ENCODE results near the gene ISG20. TPM values are rescaled to one million over a fixed set of nuclear protein-coding genes. Genes with fewer than 3 reads are reported as not detected.

Gene ISG20
- total RNA-seq, 4 donors from 2014 or later, result 4.3 to 26.7 (median 11.8) TPM

- intact Hi-C loops (cut with DNase I; ENCODE audit: low total_unique reads), result loop anchor here (10.0 kb wide), 1 partner anchor 136 kb away; no protein-coding TSS in a partner anchor
- TF ChIP-seq POLR2A (IDR thresholded peaks at IDR 0.05) (no peak), CTCF (IDR thresholded peaks at IDR 0.05) (no peak)
- WGBS, 2 donors, result 19 to 26% methylated on average over 4 of the region's 4 CpGs
- no peak for DNase-seq (ENCODE audit: low spot score in 2 of 2)
- no peak overlapping the region for H3K4me3 ChIP-seq (ENCODE audit: low read depth, poor library complexity, severe bottlenecking)
Observed at GRCh38 chr15:88610701-88611231, 28.1 kb upstream of the ISG20 start.

GRCh38 chr15:88612186-88612796, 26.5 kb upstream of the ISG20 start:
- no peak overlapping the region for H3K4me3 ChIP-seq (ENCODE audit: low read depth, poor library complexity, severe bottlenecking)
- intact Hi-C loops (cut with DNase I; ENCODE audit: low total_unique reads), result loop anchor here (10.0 kb wide), 1 partner anchor 137 kb away; no protein-coding TSS in a partner anchor
- TF ChIP-seq POLR2A (IDR thresholded peaks at IDR 0.05) (no peak), CTCF (IDR thresholded peaks at IDR 0.05) (no peak)
- no peak for DNase-seq (ENCODE audit: low spot score in 2 of 2)
- 55 to 73% methylated on average over 4 to 5 of the region's 7 CpGs for WGBS, 2 donors

GRCh38 chr15:88613074-88613944, 25.5 kb upstream of the ISG20 start:
- intact Hi-C loops (cut with DNase I; ENCODE audit: low total_unique reads), result loop anchor here (10.0 kb wide), 1 partner anchor 139 kb away; no protein-coding TSS in a partner anchor
- TF ChIP-seq CTCF (IDR thresholded peaks at IDR 0.05) (no peak), POLR2A (IDR thresholded peaks at IDR 0.05) (no peak)
- H3K4me3 ChIP-seq (ENCODE audit: low read depth, poor library complexity, severe bottlenecking), result no peak overlapping the region
- 39 to 46% methylated on average over 7 of the region's 7 CpGs for whole genome bisulfite sequencing, 2 donors
- DNase-seq (ENCODE audit: low spot score in 2 of 2), result no peak

- intact Hi-C loops (cut with DNase I; ENCODE audit: low total_unique reads), result loop anchor here (10.0 kb wide), 1 partner anchor 141 kb away; no protein-coding TSS in a partner anchor
- no peak overlapping the region for H3K4me3 ChIP-seq (ENCODE audit: low read depth, poor library complexity, severe bottlenecking)
- no peak for DNase-seq (ENCODE audit: low spot score in 2 of 2)
- TF ChIP-seq POLR2A (IDR thresholded peaks at IDR 0.05), result no peak
- WGBS, 2 donors, result 79% methylated on average over 11 of the region's 11 CpGs
Observed at GRCh38 chr15:88615303-88616107, 23.3 kb upstream of the ISG20 start.

GRCh38 chr15:88616240-88616639, 22.6 kb upstream of the ISG20 start:
- WGBS, 2 donors, result 81 to 91% methylated on average over 4 of the region's 4 CpGs
- intact Hi-C loops (cut with DNase I; ENCODE audit: low total_unique reads), result loop anchor here (10.0 kb wide), 1 partner anchor 141 kb away; no protein-coding TSS in a partner anchor
- no peak for TF ChIP-seq CTCF (IDR thresholded peaks at IDR 0.05)
- TF ChIP-seq POLR2A (IDR thresholded peaks at IDR 0.05), result no peak
- no peak for DNase-seq (ENCODE audit: low spot score in 2 of 2)
- no peak overlapping the region for H3K4me3 ChIP-seq (ENCODE audit: low read depth, poor library complexity, severe bottlenecking)
